SK-N-MC (cell line): ENCODE measurements around the gene CEP89.

Source experiments
- DNase-seq: peaks from one replicate; pipeline ENCODE4 v3.0.0-alpha.2; 2011; ENCODE audit warnings: low read depth, low spot score
- H3K27ac ChIP-seq: fragments of 200-600 bp; sonication (generic); 2 replicates; pipeline ENCODE4 v1.5.1; 2016; ENCODE audit warnings: mixed run types
- H3K36me3 ChIP-seq: fragments of 200-600 bp; sonication (generic); 2 replicates; pipeline ENCODE4 v1.6.1; 2017; ENCODE audit warnings: antibody characterized with exemption, low read length, mixed read lengths; ENCODE audit not compliant: insufficient read depth
- H3K4me3 ChIP-seq: fragments of 200-600 bp; sonication (generic); 2 replicates; pipeline ENCODE4 v1.5.1; 2016
- H3K9ac ChIP-seq: fragments of 200-600 bp; sonication (generic); 2 replicates; pipeline ENCODE4 v1.8.0; 2017; ENCODE audit warnings: mixed run types, mixed read lengths; ENCODE audit not compliant: insufficient read length
- H3K9me3 ChIP-seq: fragments of 200-600 bp; sonication (generic); 2 replicates; pipeline ENCODE4 v1.6.1; 2017; ENCODE audit warnings: low read depth, mild to moderate bottlenecking, antibody characterized with exemption, low read length, moderate library complexity, mixed read lengths
- EZH2 ChIP-seq: fragments of 200-600 bp; sonication (generic); IDR thresholded peaks from one replicate; pipeline ENCODE4 v1.6.1; 2017; ENCODE audit warnings: antibody characterized with exemption
- FOXP2 ChIP-seq: optimal IDR thresholded peaks from 2 replicates; pipeline ENCODE3; 2011; ENCODE audit warnings: mild to moderate bottlenecking, moderate library complexity; ENCODE audit not compliant: insufficient read depth; ENCODE audit errors: extremely low read length, control extremely low read depth
- POLR2AphosphoS5 ChIP-seq: IDR thresholded peaks from 2 replicates; pipeline ENCODE4 v1.6.1; 2012; ENCODE audit warnings: mild to moderate bottlenecking, low read depth, low read length, borderline replicate concordance

Gene CEP89

GRCh38 chr19:32878988-32879387 is 92.8 kb downstream of the CEP89 start:
- Histone ChIP-seq H3K27ac (no peak overlapping the region), H3K9ac (no peak overlapping the region), H3K4me3 (no peak overlapping the region), H3K36me3 (no peaks in the 10 kb centered on the region), H3K9me3 (no peaks in the 10 kb centered on the region)
- DNase-seq: no peak
- TF ChIP-seq FOXP2 (no peak), EZH2 (no peak), POLR2AphosphoS5 (no peak)

- Histone ChIP-seq H3K9ac (no peak overlapping the region), H3K36me3 (no peaks in the 10 kb centered on the region), H3K27ac (no peak overlapping the region), H3K9me3 (no peaks in the 10 kb centered on the region), H3K4me3 (no peak overlapping the region)
- no peak for DNase-seq
- TF ChIP-seq POLR2AphosphoS5 (no peak), EZH2 (no peak), FOXP2 (no peak)
These were observed 93.6 kb downstream of the CEP89 start for GRCh38 chr19:32877977-32878745.

GRCh38 chr19:32877323-32877912 is 94.3 kb downstream of the CEP89 start:
- DNase-seq: no peak
- H3K9me3 ChIP-seq: no peaks in the 10 kb centered on the region
- TF ChIP-seq POLR2AphosphoS5 (no peak), EZH2 (no peak), FOXP2 (no peak)
- H3K36me3 ChIP-seq: no peaks in the 10 kb centered on the region
- H3K27ac ChIP-seq: no peak overlapping the region
- no peak overlapping the region for H3K4me3 ChIP-seq
- no peak overlapping the region for H3K9ac ChIP-seq

DNA sequence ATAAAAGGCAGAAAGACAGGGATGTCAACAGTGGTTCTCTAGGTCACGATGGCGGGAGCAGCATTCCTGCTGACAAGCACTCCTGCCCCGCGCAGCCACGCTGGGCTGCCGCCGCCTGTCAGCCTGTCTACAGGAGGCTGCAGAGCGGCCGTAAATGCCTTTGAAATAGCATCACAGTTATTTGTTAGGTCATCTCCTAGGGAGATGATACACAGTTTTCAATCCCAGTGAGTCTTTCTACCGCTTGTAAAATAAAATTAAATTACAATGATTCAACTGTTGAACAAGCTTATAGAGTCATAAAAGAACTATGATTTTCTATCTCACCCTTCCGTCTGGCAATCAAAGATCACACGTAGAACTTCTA is 94.9 kb downstream of the CEP89 start:
- TF ChIP-seq POLR2AphosphoS5: no peak
- no peak for TF ChIP-seq FOXP2
- TF ChIP-seq EZH2: no peak
- Histone ChIP-seq H3K9me3 (no peaks in the 10 kb centered on the region), H3K9ac (no peak overlapping the region), H3K36me3 (no peaks in the 10 kb centered on the region), H3K27ac (no peak overlapping the region), H3K4me3 (no peak overlapping the region)
- no peak for DNase-seq

- no peak for TF ChIP-seq FOXP2
- no peak for TF ChIP-seq EZH2
- no peak for TF ChIP-seq POLR2AphosphoS5
- H3K36me3 ChIP-seq: no peaks in the 10 kb centered on the region
- no peaks in the 10 kb centered on the region for H3K9me3 ChIP-seq
- DNase-seq: no peak
- H3K4me3 ChIP-seq: no peak overlapping the region
- no peak overlapping the region for H3K9ac ChIP-seq
- no peak overlapping the region for H3K27ac ChIP-seq
These were observed 95.4 kb downstream of the CEP89 start for GRCh38 chr19:32876236-32876918.

GRCh38 chr19:32875428-32875827 is 96.3 kb downstream of the CEP89 start:
- Histone ChIP-seq H3K9ac (no peak overlapping the region), H3K4me3 (no peak overlapping the region), H3K27ac (no peak overlapping the region), H3K36me3 (no peaks in the 10 kb centered on the region), H3K9me3 (no peaks in the 10 kb centered on the region)
- DNase-seq: no peak
- TF ChIP-seq FOXP2: no peak
- no peak for TF ChIP-seq POLR2AphosphoS5
- TF ChIP-seq EZH2: no peak

- Histone ChIP-seq H3K9me3 (no peaks in the 10 kb centered on the region), H3K27ac (no peak overlapping the region), H3K4me3 (no peak overlapping the region), H3K9ac (no peak overlapping the region), H3K36me3 (no peaks in the 10 kb centered on the region)
- no peak for DNase-seq
- TF ChIP-seq EZH2 (no peak), POLR2AphosphoS5 (no peak), FOXP2 (no peak)
These were observed 97.2 kb downstream of the CEP89 start for GRCh38 chr19:32874605-32875004.

DNA sequence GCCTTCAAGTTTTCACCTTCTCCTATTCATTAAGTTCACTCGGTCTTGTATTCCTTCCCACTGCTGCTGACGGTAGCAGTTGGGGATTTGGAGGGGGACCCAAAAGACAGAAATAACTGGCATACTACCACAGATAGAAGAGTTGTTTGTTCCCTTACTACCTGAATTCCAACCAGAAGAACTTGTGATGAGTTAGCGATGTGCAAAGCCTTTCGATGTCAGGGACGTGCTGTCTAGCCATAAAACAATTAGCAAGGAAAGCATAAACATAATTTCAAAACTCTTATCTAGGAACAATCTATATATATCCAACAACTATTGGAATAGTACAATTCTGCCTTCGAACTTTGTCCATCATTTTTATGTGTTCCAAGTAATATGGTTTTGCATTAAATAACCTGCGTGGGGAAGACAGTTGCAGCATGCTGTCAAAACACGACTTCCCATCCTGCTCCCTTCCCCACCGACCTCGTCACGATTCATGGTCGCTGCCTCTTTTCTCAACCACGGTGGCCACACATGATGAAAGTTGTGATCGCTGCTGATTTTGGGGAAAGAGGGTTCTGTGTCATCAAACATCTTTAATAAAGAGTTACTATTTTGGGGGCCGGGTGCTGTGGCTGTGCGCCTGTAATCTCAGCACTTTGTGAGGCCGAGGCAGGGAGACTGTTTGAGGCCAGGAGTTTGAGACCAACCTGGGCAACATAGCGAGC is 98.4 kb downstream of the CEP89 start:
- Histone ChIP-seq H3K27ac (no peak overlapping the region), H3K9me3 (no peaks in the 10 kb centered on the region), H3K9ac (no peak overlapping the region), H3K4me3 (no peak overlapping the region), H3K36me3 (no peaks in the 10 kb centered on the region)
- no peak for DNase-seq
- TF ChIP-seq EZH2 (no peak), POLR2AphosphoS5 (no peak), FOXP2 (no peak)
